GM10266 (cell line): ENCODE measurements around the gene CCDC190.

Source experiments
- DNase-seq: peaks from one replicate; pipeline ENCODE4 v3.0.0; 2012; ENCODE audit errors: extremely low spot score
- TF ChIP-seq, protein P1 (sequence below): IDR thresholded peaks from 2 replicates; pipeline ENCODE4 v1.5.1; 2012; ENCODE audit warnings: mild to moderate bottlenecking, low read depth; ENCODE audit not compliant: control insufficient read depth, insufficient read depth; ENCODE audit errors: missing control alignments

Gene CCDC190

DNA sequence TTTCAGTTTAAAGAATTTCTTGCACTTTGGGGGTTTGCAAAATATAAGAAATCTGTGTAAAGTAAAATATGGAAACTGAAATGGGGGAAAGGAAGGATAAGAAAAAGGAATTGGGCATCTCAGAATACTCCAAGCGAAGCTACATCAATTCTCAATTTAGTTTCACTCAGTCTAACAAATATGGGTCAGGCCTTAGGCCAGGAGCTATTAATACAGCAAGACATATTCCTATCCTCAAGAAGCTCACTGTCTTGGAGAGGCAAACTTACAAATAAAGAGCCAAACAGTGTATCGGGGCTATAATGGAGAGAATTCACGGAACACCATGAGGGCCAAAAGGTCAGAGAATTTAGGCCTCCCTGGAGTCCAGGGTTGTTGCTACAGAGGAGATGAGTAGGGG lies 43.0 kb upstream of the CCDC190 start:
- TF ChIP-seq, protein P1, sequence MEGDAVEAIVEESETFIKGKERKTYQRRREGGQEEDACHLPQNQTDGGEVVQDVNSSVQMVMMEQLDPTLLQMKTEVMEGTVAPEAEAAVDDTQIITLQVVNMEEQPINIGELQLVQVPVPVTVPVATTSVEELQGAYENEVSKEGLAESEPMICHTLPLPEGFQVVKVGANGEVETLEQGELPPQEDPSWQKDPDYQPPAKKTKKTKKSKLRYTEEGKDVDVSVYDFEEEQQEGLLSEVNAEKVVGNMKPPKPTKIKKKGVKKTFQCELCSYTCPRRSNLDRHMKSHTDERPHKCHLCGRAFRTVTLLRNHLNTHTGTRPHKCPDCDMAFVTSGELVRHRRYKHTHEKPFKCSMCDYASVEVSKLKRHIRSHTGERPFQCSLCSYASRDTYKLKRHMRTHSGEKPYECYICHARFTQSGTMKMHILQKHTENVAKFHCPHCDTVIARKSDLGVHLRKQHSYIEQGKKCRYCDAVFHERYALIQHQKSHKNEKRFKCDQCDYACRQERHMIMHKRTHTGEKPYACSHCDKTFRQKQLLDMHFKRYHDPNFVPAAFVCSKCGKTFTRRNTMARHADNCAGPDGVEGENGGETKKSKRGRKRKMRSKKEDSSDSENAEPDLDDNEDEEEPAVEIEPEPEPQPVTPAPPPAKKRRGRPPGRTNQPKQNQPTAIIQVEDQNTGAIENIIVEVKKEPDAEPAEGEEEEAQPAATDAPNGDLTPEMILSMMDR: no peak
- no peak for DNase-seq

DNA sequence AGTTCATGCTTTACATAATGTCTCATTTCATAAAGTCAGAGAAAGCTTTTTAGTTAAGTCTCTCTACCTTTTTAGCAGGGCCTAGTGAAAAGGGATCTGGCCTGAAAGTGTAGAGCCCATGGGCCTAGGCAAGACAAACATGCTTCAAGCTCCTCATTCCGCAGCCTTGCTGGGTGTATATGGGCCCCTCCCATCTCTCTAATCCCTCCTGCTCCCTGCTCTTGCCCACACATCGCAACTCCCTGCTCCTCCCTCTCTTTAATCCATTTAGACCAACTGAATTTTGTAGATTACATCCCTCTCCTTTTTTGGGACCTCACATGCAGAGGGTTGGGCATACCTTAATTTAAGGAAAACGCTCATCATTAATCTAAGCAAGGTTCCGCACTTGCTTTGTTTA lies 42.3 kb upstream of the CCDC190 start:
- no peak for DNase-seq
- TF ChIP-seq, protein P1: no peak

DNA sequence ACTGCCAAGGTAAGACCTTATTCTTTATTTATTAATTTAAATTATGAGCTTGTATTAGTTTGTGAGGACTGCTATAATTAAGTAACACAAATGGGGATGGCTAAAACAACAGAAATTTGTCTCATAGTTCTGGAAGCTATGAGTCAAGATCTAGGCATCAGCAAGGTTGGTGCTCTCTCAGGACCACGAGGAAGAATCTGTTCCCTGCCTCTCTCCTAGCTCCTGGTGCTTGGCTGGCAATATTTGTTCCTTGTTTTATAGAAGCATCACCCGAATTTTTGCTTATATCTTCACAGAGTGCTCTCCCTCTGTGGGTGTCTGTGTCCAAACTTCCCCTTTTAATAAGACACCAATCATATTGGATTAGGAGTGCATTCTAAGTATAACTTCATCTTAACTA lies 41.4 kb upstream of the CCDC190 start:
- DNase-seq: no peak
- TF ChIP-seq, protein P1: no peak

DNA sequence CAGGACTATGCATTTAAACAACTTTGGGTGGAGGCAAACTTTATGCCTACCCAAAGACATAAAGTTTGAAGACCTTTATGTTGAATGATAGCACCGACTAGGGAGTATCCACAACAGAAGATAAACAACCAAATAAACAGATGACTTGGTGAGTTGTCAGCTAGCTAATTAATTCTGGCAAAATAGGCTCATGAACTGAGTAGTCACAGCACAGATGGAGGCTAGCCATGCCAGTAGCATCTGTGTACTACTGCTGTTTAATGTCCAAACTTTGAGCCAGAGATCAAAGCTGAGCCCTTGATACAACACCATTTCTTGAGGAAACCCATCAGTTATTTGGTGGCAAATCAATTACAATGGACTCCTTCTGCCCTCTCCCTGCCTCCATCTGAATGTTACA lies 40.3 kb upstream of the CCDC190 start:
- no peak for DNase-seq
- TF ChIP-seq, protein P1: no peak

DNA sequence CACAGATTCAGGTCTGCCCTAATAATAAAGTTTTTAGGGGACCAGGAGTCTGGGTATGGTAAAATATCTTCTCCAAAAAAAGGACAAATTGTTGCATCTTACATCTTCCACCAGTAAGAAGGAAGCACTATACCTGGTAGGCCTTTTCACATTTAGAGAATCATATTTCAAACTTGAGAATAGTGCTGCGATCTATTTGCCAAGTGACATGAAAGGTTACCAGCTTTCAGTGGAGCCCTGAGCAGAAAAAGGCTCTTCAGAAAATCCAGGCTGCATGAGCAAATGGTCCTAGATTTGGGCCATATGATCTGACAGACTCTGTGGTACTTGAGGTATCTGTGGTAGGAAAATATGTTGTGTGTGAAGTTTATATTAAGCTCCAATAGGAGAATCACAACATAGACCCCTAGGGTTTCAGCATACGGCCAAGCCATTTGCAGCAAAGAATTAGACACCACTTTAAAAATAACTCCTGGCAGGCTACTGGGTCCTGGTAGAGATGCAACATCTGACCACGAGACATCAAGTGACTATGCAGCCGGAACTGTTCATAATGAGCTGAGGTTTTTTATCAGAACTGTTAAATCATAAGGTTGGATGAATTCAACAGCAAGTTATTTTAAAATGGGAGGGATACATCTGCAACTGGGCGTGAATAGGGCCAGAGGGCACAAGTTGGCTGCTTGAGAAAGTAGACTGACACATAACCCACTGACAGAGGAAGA lies 38.6 kb upstream of the CCDC190 start:
- TF ChIP-seq, protein P1: no peak

DNA sequence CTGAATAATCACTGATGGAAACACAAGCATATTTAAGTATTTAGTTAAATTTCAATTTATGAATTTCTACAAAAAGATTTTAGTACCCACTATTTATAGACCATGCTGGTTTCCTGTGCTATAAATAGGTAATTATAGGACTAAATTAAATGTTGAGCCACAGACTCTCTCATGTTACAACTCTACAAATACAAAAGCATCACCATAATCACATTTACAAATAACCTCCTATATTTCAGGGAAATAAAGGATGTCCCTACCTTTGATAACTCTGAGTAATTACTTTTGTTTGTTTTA lies 32.6 kb upstream of the CCDC190 start:
- no peak for DNase-seq

More for the DNA sequence above, 38.6 kb upstream of the CCDC190 start:
- no peak for DNase-seq

More for the DNA sequence above, 32.6 kb upstream of the CCDC190 start:
- TF ChIP-seq, protein P1: no peak
